ENCODE results near the gene PPP2R5D. TPM values are rescaled to one million over a fixed set of nuclear protein-coding genes. Genes with fewer than 3 reads are reported as not detected.
"Not testable (repeated sequence)": the region's sequence is repeated elsewhere in the genome, so short reads cannot be mapped to it uniquely, and the experiment has no call there.

PPP2R5D gene
- total RNA-seq, 1 donor from 2014 or later: 55.1 TPM

- no peak overlapping the region for H3K27ac Mint-ChIP-seq
These were observed 32.0 kb upstream of the PPP2R5D start for GRCh38 chr6:42952389-42952788.

GRCh38 chr6:42954405-42954804 is 30.0 kb upstream of the PPP2R5D start:
- not testable (repeated sequence) for H3K4me3 Mint-ChIP-seq; H3K4me1 Mint-ChIP-seq (ENCODE audit: unreplicated experiment); H3K27me3 Mint-ChIP-seq; H3K36me3 Mint-ChIP-seq; DNase-seq (ENCODE audit: extremely low spot score, unreplicated experiment); H3K9me3 Mint-ChIP-seq; H3K27ac Mint-ChIP-seq

More at GRCh38 chr6:42952389-42952788, 32.0 kb upstream of the PPP2R5D start:
- TF ChIP-seq, protein P1, sequence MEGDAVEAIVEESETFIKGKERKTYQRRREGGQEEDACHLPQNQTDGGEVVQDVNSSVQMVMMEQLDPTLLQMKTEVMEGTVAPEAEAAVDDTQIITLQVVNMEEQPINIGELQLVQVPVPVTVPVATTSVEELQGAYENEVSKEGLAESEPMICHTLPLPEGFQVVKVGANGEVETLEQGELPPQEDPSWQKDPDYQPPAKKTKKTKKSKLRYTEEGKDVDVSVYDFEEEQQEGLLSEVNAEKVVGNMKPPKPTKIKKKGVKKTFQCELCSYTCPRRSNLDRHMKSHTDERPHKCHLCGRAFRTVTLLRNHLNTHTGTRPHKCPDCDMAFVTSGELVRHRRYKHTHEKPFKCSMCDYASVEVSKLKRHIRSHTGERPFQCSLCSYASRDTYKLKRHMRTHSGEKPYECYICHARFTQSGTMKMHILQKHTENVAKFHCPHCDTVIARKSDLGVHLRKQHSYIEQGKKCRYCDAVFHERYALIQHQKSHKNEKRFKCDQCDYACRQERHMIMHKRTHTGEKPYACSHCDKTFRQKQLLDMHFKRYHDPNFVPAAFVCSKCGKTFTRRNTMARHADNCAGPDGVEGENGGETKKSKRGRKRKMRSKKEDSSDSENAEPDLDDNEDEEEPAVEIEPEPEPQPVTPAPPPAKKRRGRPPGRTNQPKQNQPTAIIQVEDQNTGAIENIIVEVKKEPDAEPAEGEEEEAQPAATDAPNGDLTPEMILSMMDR (conservative IDR thresholded peaks at IDR 0.05): no peak
- Mint-ChIP-seq H3K9me3 (no peaks in the 10 kb centered on the region), H3K4me1 (ENCODE audit: unreplicated experiment) (peaks cover 4% of the 10 kb centered on the region), H3K36me3 (no peaks in the 10 kb centered on the region), H3K4me3 (no peak overlapping the region), H3K27me3 (no peaks in the 10 kb centered on the region)
- no peak for DNase-seq (ENCODE audit: extremely low spot score, unreplicated experiment)

- H3K27me3 Mint-ChIP-seq: peaks cover 24% of the 10 kb centered on the region
- H3K9me3 Mint-ChIP-seq: no peaks in the 10 kb centered on the region
- peaks cover 4% of the 10 kb centered on the region for H3K4me1 Mint-ChIP-seq (ENCODE audit: unreplicated experiment)
- TF ChIP-seq, protein P1 (conservative IDR thresholded peaks at IDR 0.05): no peak
- H3K4me3 Mint-ChIP-seq: no peak overlapping the region
- H3K27ac Mint-ChIP-seq: no peak overlapping the region
- no peak for DNase-seq (ENCODE audit: extremely low spot score, unreplicated experiment)
- no peaks in the 10 kb centered on the region for H3K36me3 Mint-ChIP-seq
These were observed 26.2 kb upstream of the PPP2R5D start for GRCh38 chr6:42958125-42958524.

- TF ChIP-seq, protein P1 (conservative IDR thresholded peaks at IDR 0.05): no peak
- DNase-seq (ENCODE audit: extremely low spot score, unreplicated experiment): no peak
- peak overlapping the region; percentile 87 for H3K4me3 Mint-ChIP-seq
- H3K27ac Mint-ChIP-seq: no peak overlapping the region
- no peaks in the 10 kb centered on the region for H3K36me3 Mint-ChIP-seq
- H3K9me3 Mint-ChIP-seq: no peaks in the 10 kb centered on the region
- H3K27me3 Mint-ChIP-seq: peaks cover 24% of the 10 kb centered on the region
- H3K4me1 Mint-ChIP-seq (ENCODE audit: unreplicated experiment): peaks cover 4% of the 10 kb centered on the region
These were observed 24.5 kb upstream of the PPP2R5D start for GRCh38 chr6:42959917-42960242.

- H3K9me3 Mint-ChIP-seq: no peaks in the 10 kb centered on the region
- peak within 1 kb of the TSS; percentile 87 for H3K4me3 Mint-ChIP-seq
- H3K4me1 Mint-ChIP-seq (ENCODE audit: unreplicated experiment): peaks cover 4% of the 10 kb centered on the region
- TF ChIP-seq, protein P1 (conservative IDR thresholded peaks at IDR 0.05): no peak
- no peaks in the 10 kb centered on the region for H3K36me3 Mint-ChIP-seq
- no peak for DNase-seq (ENCODE audit: extremely low spot score, unreplicated experiment)
- peaks cover 24% of the 10 kb centered on the region for H3K27me3 Mint-ChIP-seq
- H3K27ac Mint-ChIP-seq: no peak within 1 kb of the TSS
These were observed 23.9 kb upstream of the PPP2R5D start, which contains the start of gene GNMT for GRCh38 chr6:42960243-42961019. GNMT (plus strand) TSS chr6:42960754; CDS start chr6:42960768, 14 bp downstream.

- no peak overlapping the region for H3K27ac Mint-ChIP-seq
- peaks cover 4% of the 10 kb centered on the region for H3K4me1 Mint-ChIP-seq (ENCODE audit: unreplicated experiment)
- H3K27me3 Mint-ChIP-seq: peaks cover 24% of the 10 kb centered on the region
- no peaks in the 10 kb centered on the region for H3K9me3 Mint-ChIP-seq
- peak overlapping the region; percentile 58 for H3K4me3 Mint-ChIP-seq
- H3K36me3 Mint-ChIP-seq: no peaks in the 10 kb centered on the region
- TF ChIP-seq, protein P1 (conservative IDR thresholded peaks at IDR 0.05): no peak
- DNase-seq (ENCODE audit: extremely low spot score, unreplicated experiment): no peak
These were observed 23.3 kb upstream of the PPP2R5D start for GRCh38 chr6:42961020-42961470.

All from type B pancreatic cell (in vitro differentiated cells).